Renal pelvis (tissue), 4 donors: Measurements from ENCODE around the gene MYL12B. TPM values are rescaled to one million over a fixed set of nuclear protein-coding genes. Genes with fewer than 3 reads are reported as not detected.
"Not testable (repeated sequence)": the region's sequence is repeated elsewhere in the genome, so short reads cannot be mapped to it uniquely, and the experiment has no call there.

Experiments
- DNase-seq: peaks from one replicate; pipeline ENCODE4 v3.0.0-alpha.2; 2013
- polyA plus RNA-seq, 3 donors: library from polyadenylated mRNA; unstranded; fragments of 120-200 nt; gene quantifications; one replicate each; pipeline ENCODE4 v1.2.1, GENCODE V29; 2013; ENCODE audit not compliant: insufficient read length in 3 of 3

MYL12B gene
- polyA plus RNA-seq, 3 donors, result 476 to 580 (median 538) TPM

DNA sequence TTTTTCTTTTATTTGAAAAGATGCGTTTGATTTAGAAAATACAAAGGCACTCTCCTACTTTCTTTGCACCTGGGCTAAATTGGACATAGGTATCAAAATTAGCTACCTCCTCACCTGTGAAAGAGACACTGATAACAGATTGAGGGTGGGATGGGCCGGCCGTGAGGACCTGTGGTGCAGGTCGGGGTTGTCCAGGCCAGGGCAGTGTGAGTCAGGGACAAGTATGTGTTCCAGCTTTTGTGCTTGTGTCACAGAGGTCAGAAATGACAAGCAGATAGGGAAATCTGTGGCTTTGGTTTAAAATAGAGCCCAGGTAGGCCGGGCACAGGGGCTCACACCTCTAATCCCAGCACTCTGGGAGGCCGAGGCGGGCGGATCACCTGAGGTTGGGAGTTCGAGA, 22.6 kb downstream of the MYL12B start:
- no peak for DNase-seq

DNA sequence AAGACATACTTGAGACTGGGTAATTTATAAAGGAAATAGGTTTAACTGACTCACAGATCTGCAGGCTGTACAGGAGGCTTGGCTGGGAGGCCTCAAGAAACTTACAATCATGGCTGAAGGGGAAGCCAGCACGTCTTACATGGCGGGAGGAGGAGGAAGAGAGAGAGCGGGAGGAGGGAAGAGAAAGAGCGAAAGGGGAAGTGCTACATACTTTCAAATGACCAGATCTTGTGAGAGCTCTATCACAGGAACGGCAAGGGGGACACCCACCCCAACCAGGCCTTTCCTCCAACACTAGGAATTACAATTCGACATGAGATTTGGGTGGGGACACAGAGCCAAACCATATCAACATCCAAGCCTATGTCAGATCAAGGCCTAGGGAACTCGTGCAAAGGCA, 24.2 kb downstream of the MYL12B start:
- no peak for DNase-seq

GRCh38 chr18:3293196-3293951, 31.4 kb downstream of the MYL12B start:
- DNase-seq, result no peak

DNA sequence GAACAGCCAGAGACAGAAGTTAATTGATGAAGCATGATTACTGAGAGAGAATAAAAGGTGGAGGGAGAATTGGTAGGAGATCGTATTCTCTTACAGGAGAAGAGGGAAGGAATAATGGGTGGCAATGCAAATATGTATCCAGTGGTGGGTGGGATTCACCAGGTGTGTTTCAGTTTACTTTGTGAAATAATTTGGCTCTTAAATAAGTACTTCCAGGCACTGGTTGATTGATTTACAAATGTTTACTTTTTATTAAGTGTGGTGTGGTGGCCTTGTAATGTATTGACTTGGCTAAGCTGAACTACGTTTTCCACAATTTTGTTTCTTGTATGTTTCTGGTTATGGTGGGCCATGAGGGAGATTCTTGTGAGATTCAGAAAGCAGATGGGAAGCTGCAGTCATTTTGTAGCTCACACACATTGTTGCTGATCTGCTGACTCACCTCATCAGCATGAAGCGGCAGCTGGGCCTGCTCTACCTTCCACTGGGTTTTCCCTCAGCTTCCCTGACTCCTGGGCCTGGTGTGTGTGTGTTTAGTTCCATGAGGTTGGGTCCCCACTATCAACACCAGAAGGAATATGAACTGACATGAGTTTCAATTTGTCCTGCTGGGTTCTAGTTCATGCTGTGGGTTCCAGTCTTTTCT, 32.6 kb downstream of the MYL12B start:
- no peak for DNase-seq

DNA sequence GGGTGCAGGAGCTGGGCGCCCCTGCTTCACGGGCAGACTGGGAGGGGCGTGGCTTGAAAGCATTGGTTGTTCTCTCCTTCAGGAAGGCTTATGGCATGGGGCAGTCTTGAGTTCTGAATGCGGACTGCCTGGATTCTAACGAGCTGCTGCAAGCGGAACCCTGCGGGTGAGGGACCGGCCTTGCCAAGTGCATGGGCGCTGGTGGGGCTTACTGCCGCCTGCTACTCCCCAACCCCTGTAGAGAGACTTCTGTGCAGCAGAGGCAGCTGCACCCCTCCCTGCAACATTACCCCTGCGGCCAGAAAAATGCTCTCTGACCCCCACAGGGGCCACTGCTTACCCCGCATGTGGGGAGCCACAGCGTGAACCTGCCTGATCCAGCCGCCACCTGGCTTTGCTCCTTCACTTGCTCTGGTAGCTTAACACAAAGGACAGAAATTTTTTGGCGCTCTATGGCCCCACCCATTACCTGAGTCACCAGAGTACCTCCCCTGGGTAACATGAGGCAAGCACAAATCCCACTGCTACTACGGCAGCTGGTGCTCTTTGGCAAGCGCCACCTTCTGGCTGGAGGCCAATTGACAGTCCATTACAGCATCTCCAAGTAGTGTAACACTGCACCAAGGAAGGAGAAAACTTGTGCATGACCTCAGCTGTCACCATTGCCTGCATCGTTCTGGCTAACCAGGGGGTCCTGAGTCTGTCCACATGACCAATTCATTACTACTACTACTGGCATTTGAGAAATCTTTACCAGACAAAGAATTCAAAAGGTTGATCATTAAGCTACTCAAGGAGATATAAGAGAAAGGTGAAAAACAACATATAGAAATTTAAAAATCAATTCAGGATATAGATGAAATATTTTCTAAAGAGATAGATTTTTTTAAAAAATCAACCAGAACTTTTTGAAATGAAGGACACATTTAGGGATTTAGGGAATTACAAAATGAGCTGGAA, 35.4 kb downstream of the MYL12B start:
- DNase-seq, result peak; percentile 91

GRCh38 chr18:3304832-3305231, 42.9 kb downstream of the MYL12B start:
- DNase-seq, result no peak

GRCh38 chr18:3305354-3305762, 43.4 kb downstream of the MYL12B start:
- DNase-seq, result no peak

DNA sequence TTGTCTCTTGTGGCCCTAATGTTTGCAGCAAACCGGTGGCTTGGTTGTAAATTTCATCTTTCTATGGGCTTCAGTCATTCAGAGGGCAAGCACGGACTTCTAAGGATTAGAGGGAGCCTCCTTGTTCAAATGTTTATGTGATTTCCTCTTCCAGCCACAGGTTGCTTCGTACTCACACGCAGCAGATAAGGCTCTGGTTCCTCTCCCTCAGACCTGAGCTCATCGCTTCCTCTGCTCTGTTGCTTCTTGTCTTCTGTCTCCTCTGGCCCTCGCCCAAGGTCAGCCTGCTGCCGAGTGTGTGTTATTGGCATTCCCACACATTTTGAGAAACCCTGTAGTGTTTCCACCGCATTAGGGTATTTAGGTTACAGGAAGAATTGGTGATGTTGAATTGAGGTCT, 44.0 kb downstream of the MYL12B start:
- no peak for DNase-seq

DNA sequence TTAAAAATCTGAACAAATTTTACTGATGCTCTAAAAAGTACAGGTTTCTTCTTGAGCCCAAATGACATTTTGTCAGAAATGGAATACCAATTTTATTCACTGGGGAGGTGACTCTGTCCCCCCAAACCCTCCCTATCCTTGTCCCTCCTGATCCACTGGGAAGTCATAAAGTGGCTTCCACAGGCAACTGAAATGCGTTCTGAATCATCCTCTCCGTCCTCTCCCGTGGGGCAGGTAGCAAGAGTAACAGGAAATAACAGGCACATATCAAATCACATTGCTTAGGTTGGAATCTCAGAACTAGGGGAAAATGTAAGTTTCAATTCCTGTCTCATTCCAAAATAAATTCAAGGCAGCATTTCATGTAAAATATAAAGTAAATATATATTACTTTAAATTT, 44.5 kb downstream of the MYL12B start:
- no peak for DNase-seq

DNA sequence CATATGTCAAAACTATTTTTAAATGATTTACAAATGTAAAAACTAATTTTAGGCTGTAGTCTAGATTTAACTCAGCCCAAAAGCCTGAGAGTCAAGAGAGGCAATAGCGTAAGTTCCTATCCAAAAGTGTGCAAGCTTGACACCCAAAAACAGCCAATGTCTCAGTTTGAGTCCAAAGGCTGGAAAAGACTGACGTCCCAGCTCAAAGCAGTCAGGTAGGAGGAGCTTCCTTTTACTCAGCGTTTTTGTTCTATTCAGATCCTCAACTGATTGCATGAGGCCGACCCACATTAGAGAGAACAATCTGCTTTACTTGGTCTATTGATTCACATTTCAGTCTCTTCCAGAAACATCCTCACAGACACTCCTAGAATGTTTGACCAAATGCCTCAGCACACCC, 51.8 kb downstream of the MYL12B start:
- DNase-seq, result no peak

DNA sequence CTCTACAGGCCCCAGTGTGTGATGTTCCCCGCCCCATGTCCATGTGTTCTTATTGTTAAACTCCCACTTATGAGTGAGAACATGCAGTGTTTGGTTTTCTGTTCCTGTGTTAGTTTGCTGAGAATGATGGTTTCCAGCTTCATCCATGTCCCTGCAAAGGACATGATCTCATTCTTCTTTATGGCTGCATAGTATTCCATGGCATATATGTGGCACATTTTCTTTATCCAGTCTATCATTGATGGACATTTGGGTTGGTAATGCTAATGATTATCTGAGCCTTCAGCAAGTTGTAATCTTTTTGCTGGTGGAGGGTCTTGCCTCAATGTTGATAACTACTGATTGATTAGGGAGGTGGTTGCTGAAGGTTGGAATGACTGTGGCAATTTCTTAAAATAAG, 53.4 kb downstream of the MYL12B start:
- DNase-seq, result not testable (repeated sequence)

DNA sequence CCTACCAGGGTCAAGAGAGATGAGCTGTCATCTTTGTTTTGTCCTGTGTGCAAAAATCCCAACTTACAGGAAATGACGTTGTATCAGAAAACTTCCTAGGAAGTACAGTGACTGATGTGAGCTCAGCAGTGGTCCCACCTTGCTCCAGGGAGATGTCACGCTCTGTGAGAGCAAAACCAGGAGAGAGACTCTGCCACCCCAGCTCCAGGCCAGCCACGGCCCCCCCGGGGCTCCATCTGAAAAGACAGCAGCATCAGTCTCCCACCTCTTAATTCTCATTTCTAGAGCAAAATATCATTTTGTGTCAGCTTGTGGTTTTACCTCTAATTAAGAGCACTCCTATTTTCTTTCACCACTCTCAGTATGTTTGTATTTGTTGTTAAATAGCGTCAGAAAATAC, 57.5 kb downstream of the MYL12B start:
- DNase-seq, result no peak

DNA sequence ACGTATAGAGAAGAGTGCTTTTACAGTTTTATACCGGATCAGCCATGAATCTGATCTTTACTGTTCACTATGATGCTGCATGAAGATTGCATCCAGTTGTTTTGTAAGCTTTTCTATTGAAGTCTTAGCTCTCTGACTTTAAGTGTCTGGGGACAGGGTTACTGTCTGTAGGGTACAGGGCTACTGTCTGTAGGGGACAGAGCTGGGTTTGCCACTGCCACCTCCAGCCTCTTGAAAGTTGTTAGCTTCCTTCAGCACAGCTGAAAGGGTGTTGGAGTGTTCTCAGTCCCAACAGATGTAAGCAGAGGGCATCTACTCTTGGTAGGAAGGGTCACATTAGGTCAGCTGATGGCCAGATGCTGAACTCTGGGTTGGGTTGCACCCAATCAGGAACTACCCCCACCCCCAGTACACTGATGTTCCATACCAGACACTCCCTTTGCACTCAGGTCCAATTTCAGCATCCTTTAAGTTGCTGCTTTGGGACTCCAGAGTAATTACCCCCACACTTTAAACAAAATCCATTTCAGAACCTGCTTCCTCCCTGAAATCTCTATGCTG, 58.0 kb downstream of the MYL12B start:
- DNase-seq, result no peak

- DNase-seq, result no peak
Measured at GRCh38 chr18:3321133-3321812, 59.3 kb downstream of the MYL12B start.

DNA sequence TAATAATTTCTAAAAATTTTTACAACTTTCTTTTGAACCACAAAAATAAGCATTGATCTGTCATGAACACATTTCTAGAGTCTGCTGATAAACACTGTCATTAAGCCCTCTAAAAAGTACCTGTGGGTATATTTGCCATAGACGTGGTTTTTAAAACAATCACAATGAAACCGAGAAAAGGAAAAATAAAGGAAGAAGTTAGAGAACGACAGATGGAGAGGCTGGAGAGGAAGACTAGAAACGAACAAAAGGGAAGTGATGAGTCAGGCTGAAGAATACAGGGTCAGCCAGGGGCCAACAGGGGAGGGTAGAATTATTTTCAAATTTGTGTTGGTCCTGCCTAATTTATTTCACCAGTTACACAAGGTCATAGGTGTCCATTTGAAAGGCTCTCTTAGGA, 62.0 kb downstream of the MYL12B start:
- no peak for DNase-seq

Other genes starting within 250 kb of the MYL12B start
- 10 to 100 TPM; 33.4 to 43.4 (median 33.7) TPM for gene LPIN2, start 249.0 kb upstream of the MYL12B start, polyA plus RNA-seq
- 1 to 10 TPM; 7.8 to 8.9 (median 8.7) TPM for gene MYOM1, start 42.2 kb upstream of the MYL12B start, polyA plus RNA-seq
- gene MYL12A, start 14.3 kb upstream of the MYL12B start, polyA plus RNA-seq, result 100 to 1,000 TPM; 360 to 415 (median 379) TPM
- gene TGIF1, start 188.0 kb downstream of the MYL12B start, polyA plus RNA-seq, result 10 to 100 TPM; 85.1 to 95.3 (median 92.6) TPM